Fibroblast of the aortic adventitia (primary cell): Measurements from ENCODE around the gene GREB1. TPM values are rescaled to one million over a fixed set of nuclear protein-coding genes. Genes with fewer than 3 reads are reported as not detected.

Experiments used
- DNase-seq: peaks from one replicate; pipeline ENCODE4 v3.0.0-alpha.2; 2010; ENCODE audit warnings: low read depth
- H3K4me3 ChIP-seq: 2 replicates; pipeline ENCODE4 v1.5.1; 2011; ENCODE audit warnings: low read depth, mild to moderate bottlenecking, control low read depth, low read length, moderate library complexity
- CTCF ChIP-seq: IDR thresholded peaks from 2 replicates; pipeline ENCODE4 v1.5.1; 2011; ENCODE audit warnings: mild to moderate bottlenecking, low read length, control low read depth, inconsistent platforms; ENCODE audit not compliant: insufficient read depth
- total RNA-seq: library from RNA; depleted of rRNA; stranded (reverse); fragments of >200 nt; gene quantifications from 2 replicates; pipeline ENCODE4 v1.2.3, GENCODE V29; 2012; ENCODE audit warnings: low replicate concordance

Gene GREB1
- total RNA-seq, 1 donor = under 0.01 TPM

- no peak for TF ChIP-seq CTCF
- DNase-seq = no peak
- no peak overlapping the region for H3K4me3 ChIP-seq
Observed at GRCh38 chr2:11581797-11582611, 48.2 kb downstream of the GREB1 start.

- no peak for TF ChIP-seq CTCF
- no peak overlapping the region for H3K4me3 ChIP-seq
- no peak for DNase-seq
Observed at GRCh38 chr2:11582612-11582861, 48.7 kb downstream of the GREB1 start.

- H3K4me3 ChIP-seq = no peak overlapping the region
- peak; percentile 60 for TF ChIP-seq CTCF
- peak; percentile 14 for DNase-seq
Observed at GRCh38 chr2:11582862-11583752, 49.3 kb downstream of the GREB1 start.

GRCh38 chr2:11583840-11584524 is 50.1 kb downstream of the GREB1 start:
- peak; percentile 81 for TF ChIP-seq CTCF
- no peak overlapping the region for H3K4me3 ChIP-seq
- peak; percentile 93 for DNase-seq

- DNase-seq = no peak
- H3K4me3 ChIP-seq = no peak overlapping the region
- TF ChIP-seq CTCF = no peak
Observed at GRCh38 chr2:11584525-11585056, 50.7 kb downstream of the GREB1 start.

- no peak for TF ChIP-seq CTCF
- no peak for DNase-seq
- no peak overlapping the region for H3K4me3 ChIP-seq
Observed at GRCh38 chr2:11585071-11585470, 51.2 kb downstream of the GREB1 start.
